DMS53 treated with DMSO at 0.1 percent for 48 hours (cell line): ENCODE data around the gene GARIN5B.

Experiments
- DNase-seq: peaks from one replicate; lab custom pipeline; 2025; ENCODE audit not compliant: unreplicated experiment; lab: John Stamatoyannopoulos, UW

The GARIN5B gene

DNA sequence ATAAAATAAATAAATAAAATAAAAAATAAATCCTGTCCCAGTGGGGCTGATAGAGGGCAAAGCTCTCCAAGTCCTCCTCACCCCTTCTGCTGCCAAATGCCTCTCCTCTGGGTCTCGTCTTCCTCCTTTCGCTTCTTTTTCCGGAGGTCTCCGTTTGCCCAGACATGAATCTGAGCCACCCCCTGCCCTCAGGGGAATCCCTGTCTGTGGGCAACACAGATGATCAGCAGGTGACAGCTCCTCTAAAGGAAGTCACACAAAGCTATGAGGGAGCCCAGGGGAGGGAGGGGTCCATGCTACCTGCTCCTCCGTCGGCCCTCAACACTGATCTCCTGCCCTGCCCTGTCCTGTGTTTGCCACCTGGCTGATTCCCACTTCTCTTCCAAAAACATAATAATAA is 38.4 kb downstream of the GARIN5B start:
- no peak for DNase-seq

DNA sequence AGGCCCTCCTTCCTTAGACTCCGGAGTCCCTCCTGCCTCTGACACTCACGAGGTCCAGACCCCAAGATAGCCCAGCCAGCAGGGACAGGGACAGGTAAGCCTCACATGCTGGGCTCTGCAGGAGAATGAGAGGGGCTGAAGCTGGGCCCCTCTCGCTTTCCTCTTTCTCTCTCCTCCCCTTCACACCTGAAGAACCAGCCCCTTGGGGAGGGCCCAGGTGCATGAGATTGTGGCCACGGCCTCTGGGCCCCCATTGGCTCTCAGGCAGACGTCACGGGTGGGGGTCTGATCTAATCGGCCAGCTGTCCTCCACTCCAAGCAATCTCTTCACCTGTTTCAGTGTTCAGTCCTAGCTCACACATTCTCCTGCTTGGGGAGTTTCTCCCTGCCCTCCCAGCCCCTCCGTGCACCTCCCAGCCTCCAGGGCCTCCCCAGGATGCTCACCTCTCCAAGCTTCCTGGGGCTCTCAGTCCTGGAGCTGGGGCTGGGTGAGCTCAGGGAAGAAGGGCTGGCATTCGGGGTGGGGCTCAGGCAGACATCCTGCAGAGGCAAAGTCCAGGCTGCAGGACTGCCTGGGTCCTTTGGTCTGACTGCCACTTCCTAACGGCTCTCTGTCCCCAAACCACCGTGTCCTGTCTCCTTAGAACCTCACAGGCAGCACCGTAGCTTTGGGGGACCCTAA is 40.7 kb downstream of the GARIN5B start:
- no peak for DNase-seq

DNA sequence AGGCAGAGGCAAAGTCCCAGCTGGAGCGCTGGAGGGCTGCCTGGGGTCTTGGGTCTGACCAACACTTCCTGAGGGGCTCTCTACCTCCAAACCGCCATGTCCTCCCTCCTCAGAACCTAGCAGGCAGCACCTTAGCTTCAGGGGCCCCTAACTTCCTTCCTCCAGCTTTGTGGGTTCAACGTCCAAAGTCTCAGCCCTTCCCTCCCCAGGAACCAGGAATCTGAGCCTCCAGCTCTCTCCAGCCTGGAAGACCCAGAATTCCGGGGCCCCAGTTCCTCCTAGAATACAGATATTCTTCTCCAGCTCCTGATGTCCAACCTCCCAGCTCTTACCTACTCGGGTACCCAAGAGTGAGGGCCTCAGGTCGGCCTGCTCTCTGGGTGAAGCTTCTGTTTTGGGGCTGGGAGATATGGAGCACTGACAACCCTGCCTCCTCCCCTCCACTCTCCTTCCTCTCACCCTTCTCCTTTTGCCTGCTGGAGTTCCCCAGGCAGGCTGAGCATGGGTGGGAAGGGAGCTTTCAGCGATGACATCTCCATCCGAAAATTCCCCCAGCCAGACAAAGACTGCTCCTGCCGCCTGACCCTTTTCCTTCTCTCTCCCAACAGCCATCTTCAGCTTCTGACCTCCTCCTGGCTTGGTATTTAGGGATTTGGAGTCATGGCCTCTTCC is 41.5 kb downstream of the GARIN5B start:
- DNase-seq, result no peak

DNA sequence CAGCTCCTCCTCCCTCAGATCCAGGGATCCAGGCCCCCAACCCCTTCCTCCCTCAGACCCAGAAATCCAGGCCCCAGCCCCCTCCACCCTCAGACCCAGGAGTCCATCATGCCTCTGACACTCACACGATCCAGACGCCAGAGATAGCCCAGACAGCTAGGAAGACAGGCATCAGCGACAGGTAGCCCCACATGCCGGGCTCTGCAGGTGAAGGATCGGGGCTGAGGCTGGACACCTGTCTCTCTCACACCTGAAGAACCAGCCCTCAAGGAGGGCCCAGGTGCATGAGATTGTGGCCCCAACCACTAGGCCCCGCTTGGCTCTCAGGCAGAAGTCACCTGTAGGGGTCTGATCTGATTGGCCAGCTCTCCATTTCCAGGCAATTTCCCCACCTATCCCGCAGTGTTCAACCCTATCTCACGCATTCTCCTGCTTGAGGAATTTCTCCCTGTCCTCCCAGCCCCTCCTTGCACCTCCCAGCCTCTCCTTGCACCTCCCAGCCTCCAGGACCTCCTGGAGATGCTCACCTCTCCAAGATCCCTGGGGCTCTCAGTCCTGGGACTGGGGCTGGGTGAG is 42.1 kb downstream of the GARIN5B start:
- DNase-seq, result no peak

- DNase-seq, result peak; percentile 73
Measured at GRCh38 chr19:55319785-55320184, 43.3 kb downstream of the GARIN5B start.

- no peak for DNase-seq
Measured at GRCh38 chr19:55316646-55317045, 46.4 kb downstream of the GARIN5B start.

- DNase-seq, result no peak
Measured at GRCh38 chr19:55315956-55316525, 47.0 kb downstream of the GARIN5B start.

GRCh38 chr19:55314396-55314795 is 48.7 kb downstream of the GARIN5B start:
- no peak for DNase-seq

DNA sequence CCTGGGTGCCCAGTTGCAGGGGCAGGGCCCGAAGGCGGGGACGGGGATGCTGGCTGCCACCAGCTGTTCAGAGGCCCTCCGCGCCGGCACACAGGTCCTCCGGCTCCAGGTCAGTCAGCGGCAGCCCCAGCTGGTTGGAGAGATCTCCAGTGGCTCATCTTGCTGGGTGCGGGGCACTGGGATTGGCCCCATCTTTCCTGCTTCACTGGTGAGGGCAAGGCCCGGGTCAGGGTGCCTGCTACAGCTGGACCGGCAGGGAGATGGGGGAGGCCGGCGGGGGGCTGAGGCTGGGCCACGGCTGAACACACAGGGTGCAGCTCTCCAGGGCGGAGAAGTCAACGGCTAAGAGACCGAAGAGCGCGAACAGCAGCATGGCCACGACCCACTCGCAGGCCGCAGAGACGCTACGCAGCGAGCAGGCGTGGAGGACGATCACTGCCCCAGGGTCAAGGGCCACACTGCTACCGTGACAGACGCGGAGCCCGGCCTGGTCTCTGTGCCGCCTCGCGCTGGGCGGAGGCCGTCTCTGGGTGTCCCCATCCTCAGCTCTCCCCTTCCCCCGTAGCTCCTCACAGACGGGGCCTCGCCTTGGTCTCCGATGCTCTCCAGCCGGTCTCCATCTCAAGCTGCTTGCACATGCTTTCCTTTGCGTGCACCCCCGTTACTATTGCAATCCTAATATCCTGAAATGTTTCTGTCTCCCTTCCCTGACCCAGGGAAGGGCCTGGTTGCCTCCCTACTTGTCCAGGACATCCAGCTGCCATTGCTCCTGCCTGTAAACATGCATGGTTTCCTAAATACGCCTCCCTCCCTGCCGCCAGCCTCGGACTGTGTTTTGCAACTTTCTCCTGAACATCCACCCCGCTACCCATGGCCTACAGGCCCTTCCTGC is 50.2 kb downstream of the GARIN5B start:
- no peak for DNase-seq

DNA sequence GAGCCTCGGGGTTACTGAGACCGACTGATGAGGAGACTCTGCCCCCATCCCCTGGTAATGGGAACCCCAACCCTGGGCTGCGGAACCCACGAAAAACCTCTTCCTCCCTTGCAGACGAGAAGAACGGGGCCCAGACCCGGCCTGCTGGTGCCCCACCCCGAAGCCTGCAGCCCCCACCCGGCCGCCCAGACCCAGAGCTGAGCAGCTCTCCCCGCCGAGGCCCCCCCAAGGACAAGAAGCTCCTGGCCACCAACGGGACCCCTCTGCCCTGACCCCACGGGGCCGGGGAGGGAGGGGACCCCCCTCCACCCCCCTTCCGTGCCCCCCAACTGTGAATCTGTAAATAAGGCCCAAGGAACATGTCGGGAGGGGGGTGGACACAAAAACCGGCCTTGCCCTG is 51.3 kb downstream of the GARIN5B start:
- DNase-seq, result no peak

GRCh38 chr19:55311397-55311796 is 51.7 kb downstream of the GARIN5B start:
- DNase-seq, result no peak

DNA sequence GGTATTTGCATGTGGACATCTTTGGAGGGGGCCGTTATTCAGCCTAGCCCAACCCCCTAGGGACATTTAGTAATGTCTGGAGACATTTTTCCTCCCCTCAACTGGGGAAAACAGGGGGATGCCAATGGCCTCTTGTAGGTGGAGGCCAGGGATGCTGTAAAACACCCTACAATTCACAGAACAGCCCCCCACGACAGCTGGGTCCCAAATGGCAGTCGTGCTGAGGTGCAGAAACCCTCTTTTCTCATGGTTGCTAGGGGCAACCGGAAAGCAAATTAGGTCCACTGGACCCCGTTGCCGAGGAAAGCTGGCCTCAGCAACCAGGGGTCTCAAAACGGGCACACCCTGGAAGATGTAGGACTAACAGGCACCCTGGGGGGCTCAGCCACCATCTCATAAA is 52.6 kb downstream of the GARIN5B start:
- no peak for DNase-seq

GRCh38 chr19:55309448-55309847 is 53.6 kb downstream of the GARIN5B start:
- DNase-seq, result no peak

DNA sequence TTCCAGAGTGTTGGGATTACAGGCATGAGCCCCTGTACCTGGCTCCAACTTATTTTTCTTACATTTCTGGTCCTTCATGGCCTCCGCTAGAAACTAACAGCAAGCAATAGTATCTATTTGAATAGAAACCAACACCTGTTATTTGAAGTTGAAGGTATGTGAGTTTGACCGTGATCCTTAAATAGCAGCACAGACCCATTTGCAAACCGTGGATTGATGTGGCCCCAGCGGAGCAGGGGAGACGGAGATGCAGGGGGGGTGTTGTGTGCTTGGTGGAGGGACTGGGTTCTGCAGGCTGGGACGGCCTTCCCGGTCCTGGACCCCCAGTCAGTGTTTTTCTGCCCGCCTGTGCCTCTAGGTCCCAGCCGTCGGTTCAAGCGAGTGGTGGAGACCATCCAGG is 54.8 kb downstream of the GARIN5B start:
- DNase-seq, result no peak

GRCh38 chr19:55306712-55307111 is 56.3 kb downstream of the GARIN5B start:
- DNase-seq, result no peak

- DNase-seq, result no peak
Measured at GRCh38 chr19:55305983-55306562, 57.0 kb downstream of the GARIN5B start.

DNA sequence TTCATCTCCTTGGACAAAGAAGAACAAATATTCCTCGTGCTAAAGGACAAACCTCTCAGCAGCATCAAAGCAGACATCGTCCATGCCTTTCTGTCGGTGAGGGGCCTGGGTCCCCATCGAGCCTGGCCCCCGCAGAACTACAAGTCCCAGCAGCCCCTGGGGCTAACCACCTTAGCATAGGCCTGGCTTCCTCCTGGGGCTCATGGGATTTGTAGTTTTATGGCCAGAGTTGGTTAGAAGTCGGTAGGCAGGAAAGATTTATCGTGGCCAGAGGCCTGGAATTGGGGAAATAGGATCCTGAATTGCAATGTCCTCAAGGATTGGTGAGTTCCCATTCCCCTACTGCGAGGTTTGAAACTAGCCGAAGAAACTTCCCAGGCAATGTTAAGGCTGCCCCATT is 57.6 kb downstream of the GARIN5B start:
- no peak for DNase-seq

GRCh38 chr19:55304980-55305379 is 58.1 kb downstream of the GARIN5B start:
- DNase-seq, result no peak
